Activated CD8-positive, alpha-beta memory T cell treated with anti-CD3 and anti-CD28 coated beads, Interleukin-2, amount 50 U/mL, for 48 hours (primary cell): ENCODE measurements around the gene NDUFB5.
"Not testable (repeated sequence)": the region's sequence is repeated elsewhere in the genome, so short reads cannot be mapped to it uniquely, and the experiment has no call there.

ENCODE experiments used
- DNase-seq: peaks from one replicate; pipeline ENCODE4 v3.0.0-alpha.2; 2020

Gene NDUFB5

DNA sequence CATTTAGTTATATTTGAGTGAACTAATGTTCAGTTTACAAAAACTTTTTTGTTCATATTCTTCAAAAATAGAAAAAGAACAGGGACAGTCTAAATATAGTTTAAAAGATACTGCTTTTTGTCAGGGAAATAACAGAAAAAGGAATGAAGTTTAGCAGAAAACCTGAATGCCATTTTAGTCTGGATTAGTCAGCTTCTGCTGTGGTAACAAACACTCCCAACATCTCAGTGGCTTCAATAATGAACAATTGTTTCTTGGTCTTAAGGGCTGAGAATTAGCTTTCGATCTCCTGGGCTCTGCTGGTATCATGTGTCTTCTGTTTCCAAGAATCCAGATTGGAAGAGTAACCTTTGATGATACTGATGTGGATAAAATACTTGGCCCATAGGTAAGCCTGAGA, 35.9 kb downstream of the NDUFB5 start:
- DNase-seq = no peak

DNA sequence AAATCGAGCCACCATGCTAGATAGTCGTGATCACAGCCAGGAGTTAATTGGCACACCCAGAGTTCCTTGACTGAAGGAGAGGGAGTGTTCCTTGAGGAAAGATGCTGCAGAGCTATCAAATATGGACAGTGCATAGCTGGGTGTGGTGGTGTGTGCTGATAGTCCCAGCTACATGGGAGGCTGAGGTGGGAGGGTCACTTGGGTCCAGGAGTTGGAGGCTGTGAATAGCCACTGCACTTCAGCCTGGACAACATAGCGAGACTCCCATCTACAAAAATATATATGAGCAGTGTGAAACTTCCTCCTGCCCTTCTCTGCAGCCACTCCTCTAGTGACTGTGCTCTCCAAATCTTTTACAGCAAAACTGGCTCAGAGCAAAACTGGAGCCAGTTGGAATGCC, 38.3 kb downstream of the NDUFB5 start:
- DNase-seq = no peak

DNA sequence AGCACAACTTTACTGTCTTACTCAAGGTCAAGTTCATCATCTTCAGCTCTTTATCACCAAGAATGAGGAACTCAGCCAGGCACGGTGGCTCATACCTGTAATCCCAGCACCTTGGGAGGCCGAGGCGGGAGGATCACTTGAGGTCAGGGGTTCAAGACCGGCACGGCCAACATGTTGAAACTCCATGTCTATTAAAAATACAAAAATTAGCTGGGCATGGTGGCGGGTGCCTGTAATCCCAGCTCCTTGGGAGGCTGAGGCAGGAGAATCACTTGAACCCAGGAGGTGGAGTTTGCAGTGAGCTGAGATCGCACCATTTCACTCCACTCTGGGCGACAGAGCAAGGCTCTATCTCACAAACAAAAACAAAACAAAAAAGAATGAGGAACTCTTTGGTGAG, 39.2 kb downstream of the NDUFB5 start:
- not testable (repeated sequence) for DNase-seq

DNA sequence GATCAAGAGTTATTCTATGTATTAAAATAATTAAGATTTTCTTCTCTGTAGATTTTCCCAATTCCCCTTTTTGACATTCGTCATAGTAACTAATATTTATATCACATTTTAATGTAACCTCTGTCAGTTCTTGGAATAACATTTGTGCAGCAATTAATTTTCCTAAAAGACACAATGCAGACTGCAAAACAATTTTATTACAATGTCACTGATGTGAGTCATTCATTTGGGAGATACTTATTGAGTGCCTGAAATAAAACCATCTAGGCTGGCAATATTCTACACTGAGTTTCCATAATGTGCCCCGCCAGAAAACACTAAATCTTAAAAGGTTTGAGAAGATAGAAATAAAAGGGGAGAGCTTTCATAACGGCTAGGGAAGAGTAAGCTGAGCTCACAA, 41.6 kb downstream of the NDUFB5 start:
- DNase-seq = no peak

DNA sequence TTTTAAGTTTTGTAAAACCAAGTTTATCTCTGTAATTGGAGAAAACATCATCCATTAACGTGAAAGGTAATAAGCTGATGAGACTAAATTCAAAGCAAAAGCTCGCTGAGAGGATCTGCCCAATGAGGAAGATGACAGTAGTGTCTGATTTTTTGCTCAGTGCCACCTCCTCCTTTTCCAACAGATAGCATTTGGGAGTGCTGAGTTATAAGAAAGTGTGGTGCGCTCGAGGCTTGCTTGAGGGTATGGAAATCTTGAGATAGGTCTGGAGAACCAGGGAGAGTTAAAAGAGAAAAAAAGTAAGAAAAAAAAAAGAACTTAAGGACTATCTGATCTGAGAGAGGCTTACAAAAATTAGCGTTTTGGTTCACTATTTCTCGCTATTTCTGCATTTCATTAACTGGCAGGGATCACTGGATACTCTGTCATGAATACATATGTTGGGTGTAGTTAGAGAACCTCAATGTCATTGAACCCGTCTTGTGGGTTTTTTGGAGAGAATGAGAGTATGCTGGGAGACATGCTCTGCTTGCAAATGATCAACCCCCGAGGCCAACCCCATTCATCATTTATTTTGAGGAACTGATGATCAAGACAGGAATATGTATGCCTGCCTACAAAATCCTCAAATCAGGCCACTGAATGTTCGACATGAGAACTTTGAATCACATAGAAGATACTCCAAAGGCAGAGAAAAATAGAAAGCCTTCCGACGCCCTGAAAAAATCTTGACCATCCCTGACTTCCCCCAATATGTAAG, 47.3 kb downstream of the NDUFB5 start:
- DNase-seq = no peak

DNA sequence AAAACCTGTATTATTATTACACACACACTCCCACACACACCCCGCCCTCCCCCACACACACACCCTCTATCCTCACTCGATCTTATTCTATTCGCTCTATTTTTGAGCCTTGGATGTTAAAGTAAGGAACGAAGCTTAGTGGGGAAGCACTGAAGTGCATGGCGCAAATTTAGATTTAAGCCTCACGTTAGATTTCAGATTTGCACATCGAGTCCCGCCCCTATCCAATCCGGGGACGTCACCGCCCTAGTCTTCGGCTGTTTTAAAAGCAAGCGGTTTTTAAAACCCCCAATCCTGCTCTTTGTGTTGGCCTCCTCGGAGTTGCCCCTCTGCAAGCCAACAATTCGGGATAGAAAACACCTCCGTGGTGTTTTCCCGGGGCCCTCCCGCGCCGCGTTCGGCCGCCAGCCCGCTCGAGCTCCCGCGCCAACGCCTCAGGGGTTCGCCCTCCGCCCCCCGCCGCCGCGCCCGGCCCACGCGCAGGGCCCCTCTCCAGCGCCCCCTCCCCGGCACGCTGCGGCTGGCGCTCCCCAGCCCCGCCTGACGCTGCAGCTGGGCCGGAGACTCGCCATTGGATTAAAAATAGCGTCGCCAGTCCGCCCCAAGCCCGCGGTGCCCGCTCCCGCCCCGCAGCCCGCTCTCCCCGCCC, 48.0 kb downstream of the NDUFB5 start, which contains the start of gene USP13:
USP13 (plus strand) TSS at position 594 of the 649 bp plus-strand sequence. CDS start 186 bp downstream, outside the sequence.
- peak; percentile 72 for DNase-seq

DNA sequence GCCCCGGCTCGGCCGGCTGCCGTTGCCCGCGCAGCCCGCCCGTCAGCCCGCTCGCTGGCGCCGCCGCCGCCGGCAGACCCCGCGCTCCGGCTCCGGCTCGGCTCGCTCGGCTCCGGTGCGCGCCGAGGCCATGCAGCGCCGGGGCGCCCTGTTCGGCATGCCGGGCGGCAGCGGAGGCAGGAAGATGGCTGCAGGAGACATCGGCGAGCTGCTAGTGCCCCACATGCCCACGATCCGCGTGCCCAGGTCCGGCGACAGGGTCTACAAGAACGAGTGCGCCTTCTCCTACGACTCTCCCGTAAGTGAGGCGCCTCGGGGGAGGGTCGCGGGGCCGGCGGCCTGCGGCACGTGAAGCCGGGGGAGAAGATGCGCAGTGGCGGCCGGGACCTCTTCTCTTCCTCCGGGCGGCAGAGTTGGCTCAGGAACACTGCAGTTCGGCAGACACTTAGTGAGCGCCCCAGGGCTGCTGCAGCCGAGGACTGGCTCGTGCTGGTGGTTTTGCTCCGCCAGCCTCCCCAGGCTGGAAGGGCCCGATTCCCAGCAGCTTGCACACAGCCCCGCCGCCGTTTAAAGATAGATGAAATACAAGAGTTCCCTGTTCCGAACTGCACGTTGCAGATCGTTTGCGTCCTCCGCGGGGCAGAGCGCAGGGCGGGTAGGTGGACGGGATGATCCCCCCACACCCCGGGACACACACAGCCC, 48.7 kb downstream of the NDUFB5 start:
- peak; percentile 83 for DNase-seq

DNA sequence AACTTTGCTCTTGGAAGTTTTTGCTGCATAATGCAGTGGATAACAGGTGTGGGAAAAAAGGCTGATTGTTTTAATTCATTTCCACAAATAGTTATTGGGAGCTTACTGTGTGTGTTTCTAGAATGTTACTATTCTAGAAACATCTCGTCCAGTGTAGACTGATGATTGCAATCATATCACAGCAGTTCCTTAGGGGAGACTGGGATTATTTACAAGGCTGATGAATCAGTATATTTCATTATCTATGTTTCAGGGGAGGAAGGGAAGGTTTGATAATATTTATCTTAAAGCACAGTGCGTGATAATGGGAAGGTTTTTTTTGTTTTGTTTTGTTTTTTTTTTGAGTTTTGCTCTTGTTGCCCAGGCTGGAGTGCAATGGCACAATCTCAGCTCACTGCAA, 50.6 kb downstream of the NDUFB5 start:
- no peak for DNase-seq

DNA sequence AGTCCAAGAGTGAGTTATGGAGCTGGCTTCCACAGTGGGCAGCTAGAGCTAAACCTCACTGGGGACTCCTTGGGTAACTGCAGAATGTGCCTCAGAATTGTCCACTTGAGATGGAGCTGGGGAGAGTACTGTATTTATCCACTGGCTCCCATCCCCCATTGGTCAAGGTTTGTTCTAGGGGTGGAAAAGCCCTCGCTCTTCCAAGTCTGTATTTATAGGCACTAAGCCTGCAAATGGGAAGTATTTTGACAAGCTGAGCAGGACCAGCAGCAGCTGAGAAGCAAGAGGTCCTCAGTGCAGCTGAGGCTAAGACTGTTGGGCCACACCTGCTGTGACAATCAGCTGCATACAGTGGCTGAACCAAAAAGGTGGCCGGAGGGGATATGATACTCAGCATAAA, 54.0 kb downstream of the NDUFB5 start:
- DNase-seq = no peak

DNA sequence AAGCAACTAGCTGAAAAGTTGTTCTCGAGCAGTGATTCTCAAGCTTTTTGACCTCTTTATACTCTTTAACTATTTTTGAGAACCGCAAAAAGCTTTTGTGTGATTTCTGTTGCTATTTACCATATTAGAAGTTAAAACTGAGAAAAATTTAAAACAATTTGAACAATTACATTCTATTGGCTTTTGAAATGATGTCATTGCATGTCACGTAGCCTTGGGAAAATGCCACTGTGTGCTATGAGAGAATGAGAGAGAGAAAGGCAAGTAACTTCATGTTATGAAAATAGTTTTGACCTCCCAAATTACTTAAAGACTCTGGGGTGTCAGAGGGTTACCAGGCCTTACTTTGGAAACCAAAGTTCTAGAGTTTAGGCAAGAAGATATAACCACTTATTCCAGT, 56.3 kb downstream of the NDUFB5 start:
- no peak for DNase-seq

DNA sequence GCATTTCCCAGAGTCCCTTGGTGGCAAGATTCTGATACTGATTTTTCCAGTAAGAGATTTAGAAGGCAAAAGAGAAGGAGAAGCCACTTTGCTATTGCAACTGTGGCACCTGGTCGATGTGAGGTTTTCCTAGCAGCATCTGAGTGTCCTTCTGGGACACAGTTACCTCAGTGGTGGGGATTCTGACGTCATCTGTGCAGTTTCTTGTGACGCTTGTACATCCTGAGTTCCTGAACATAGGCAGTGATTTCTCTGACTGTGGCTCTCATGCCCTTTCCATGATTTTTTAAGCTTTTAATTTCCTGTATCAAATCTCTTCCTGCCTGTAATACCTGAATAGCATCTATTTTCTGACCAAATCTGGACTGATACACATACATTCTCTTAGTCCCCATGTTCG, 57.2 kb downstream of the NDUFB5 start:
- DNase-seq = no peak

DNA sequence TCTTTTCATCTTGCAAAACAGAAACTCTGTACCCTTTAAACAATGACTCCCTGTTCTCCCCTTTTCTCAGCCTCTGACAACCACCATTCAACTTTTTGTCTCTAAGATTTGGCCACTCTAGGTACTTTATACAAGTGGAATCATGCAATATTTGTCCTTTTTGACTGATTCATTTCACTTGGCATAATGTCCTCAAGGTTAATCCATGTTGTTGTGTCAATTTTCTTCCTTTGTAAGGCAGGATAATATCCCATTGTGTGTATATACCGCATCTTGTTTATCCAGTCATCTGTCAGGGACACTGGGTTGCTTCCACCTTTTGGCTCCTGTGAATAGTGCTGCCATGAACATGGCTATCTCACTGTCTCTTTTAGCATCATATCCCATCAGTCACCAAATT, 58.5 kb downstream of the NDUFB5 start:
- no peak for DNase-seq

DNA sequence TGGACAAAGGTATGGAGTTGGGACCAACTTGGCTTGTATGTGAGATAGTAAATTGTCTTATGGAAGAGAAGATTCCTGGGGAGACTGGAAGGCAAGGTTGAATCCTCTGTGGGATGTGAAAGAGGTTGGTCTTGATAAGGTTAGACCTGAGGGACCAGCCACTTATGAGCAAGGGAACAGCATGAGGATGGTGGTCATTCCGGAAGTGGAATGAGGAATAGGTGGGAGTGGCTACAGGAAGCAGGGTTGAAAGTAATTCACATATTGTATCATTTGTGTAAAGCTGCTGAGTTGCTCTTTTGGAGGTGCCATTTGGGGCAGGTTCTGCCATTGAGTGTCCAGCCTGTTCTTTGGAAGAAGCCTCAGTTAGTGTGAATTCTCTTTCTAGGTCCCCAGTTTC, 61.4 kb downstream of the NDUFB5 start:
- DNase-seq = no peak

DNA sequence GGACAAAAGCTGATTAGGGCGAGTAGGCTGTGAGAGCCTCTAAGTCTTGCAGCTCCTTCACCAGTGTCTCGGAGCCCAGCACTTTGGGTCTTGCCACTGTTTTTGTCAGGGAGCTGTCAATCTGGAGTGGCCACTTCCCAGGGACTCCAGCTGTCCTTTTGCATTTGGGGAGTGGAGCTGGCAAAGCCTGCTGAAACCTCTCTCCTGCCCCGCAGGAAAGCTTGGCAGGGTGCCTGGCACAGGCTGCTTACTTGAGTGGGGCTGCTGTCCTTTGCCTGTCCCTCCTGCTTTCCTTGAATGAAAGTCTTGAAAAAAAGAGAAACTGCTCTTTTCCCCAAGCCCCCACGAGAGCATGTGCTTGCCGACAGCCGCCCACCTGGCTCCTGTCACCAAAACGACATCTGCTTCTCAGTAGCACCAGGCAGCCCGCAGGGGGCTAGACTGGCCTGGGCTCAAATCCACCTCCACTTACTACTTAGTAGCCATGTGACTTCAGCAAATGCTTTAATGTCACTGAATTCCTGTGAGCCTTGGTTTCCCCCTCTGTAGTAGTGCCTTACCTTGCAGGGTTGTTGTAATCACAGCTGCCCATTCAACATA, 61.9 kb downstream of the NDUFB5 start:
- no peak for DNase-seq

DNA sequence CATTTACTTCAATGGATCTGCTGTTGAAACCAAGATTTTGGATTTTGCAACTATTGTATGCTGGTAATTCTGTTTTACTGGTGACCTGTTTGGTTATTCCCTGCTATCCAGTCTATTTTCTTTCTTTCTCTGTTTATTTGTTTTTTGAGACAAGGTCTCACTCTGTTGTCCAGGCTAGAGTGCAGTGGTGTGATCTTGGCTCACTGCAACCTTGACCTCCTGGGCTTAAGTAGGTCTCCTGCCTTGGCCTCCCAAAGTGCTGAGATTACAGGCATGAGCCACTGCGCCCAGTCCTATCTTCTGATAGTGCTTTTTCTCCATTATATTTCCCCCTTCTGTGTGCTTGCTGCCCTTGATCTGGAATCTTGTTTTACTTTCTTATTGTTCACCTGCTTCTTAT, 63.8 kb downstream of the NDUFB5 start:
- no peak for DNase-seq

DNA sequence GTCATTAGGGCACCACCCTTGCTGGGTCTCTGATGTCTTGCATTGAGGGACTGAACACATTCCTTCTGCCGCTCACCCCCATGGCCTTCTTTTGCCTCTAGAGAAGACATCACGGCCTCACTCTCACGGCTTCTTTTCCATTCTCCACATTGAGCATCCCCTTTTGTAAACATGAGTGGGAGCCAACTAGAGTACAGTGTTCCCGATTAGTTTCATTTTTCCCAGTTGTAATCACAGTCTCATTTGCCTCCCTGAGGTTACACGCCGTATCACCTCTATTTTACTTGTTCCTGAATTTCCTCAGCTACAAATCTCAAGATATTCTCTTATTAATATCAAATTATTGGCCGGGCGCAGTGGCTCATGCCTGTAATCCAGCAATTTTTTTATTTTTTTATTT, 65.7 kb downstream of the NDUFB5 start:
- DNase-seq = no peak

DNA sequence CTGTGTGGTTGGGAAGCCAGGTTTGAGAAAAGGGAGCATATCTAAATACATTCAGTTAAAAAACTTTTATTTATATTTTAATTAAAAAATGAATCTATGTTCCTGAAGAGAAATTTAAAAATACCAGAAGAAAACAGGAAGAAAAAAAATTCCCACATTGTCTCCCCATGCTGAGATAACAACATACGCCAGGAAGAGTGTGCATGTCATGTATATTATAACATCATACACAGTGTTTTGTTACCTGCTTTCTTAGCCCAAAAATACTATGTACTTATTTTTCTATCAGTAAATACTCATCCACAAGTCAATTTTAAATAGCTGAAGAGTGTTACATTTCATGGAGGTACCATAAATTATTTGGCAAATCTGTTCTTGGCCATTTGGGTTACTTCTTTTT, 66.7 kb downstream of the NDUFB5 start:
- DNase-seq = no peak

DNA sequence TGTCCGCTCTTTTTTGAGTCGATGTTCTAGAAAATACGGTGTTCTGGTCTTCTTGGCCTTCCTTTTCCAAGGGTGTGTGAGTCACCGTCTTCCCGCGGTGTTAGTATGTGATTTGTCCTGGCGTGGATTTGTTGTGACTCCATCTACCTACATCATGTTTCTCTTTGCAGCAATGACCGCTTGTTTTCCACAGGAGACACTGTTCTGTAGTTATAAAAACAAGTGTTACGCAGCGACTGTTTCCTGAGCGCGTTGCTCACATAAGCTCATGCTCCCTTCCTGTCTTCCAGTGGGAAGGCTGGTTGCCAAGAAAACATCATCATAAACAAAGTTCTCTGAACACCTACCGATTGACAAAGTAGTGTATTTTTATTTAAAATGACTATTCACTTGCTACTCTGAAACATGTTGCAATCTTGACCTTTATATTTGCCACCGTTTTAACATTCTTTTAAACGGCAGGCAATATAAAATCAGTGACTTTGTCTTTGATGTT, 67.2 kb downstream of the NDUFB5 start:
- no peak for DNase-seq

DNA sequence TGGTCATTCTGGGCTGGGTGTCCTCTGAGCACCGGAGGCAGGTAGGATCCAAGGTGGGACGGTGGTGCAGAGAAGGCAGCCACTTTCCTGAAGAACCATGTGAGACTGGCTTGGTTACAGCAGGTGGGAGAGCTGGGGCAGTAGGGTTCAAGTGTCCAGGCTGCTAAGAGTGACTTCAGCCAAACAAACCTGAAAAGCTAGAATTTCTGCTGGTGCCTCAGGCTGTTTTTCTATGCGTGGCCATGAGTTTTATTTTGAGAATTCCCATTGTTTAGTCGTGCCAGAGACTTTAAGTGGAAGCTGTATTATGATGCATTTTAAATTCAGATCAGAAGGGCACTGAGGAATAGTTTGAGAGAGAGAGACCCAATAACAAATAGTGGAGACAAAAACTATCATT, 68.3 kb downstream of the NDUFB5 start:
- DNase-seq = no peak

DNA sequence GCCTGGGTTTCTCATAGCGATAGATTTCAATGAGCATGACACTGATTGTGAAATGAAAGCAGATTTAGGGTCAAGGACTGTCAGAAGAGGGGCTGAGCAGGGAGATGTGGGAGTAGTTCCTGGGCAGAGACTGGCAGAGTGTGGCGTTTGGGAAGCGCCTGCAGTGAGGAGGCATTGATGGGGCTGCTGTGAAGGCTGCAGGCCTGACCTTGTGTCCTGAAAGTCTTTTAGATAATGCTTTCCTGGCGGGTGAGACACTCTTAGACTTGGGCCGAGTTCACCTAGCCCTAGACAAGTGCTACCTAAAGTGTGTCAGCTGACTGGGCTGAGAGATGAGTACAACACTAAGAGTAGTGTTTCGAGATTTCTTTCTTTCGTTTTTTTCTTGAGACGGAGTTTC, 68.9 kb downstream of the NDUFB5 start:
- DNase-seq = no peak

DNA sequence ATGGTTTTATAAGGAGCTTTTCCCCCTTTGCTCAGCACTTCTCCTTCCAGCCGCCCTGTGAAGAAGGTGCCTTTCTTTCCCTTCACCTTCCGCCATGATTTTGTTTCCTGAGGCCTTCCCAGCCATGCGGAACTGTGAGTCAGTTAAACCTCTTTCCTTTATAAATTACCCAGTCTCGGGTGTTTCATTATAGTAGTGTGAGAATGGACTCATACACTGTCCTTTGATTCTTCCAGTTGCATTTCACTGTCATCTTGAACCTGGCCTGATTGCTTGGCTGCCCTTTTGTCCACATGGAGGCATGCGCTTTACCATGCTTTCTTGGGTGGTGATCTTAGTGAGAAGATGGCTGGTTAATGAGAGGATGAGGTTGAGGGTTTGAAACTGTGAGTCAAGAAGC, 71.5 kb downstream of the NDUFB5 start:
- DNase-seq = no peak
